GM23338 (cell line): Measurements from ENCODE around the gene ANKRD53. TPM values are rescaled to one million over a fixed set of nuclear protein-coding genes. Genes with fewer than 3 reads are reported as not detected.

Source experiments
- ATAC-seq: fragments of 200-7000 bp; cut with Tn5 transposase; 3 replicates; pipeline ENCODE4 v1.9.1; 2020
- DNase-seq: peaks from one replicate; pipeline ENCODE4 v3.0.0-alpha.2; 2015; ENCODE audit warnings: low spot score
- H2AFZ ChIP-seq: fragments of 200-600 bp; sonication (generic); 2 replicates; pipeline ENCODE4 v1.8.0; 2016; ENCODE audit warnings: antibody characterized with exemption, mild to moderate bottlenecking, moderate library complexity
- H3F3A ChIP-seq: fragments of 200-600 bp; sonication (generic); replicated peaks from 2 replicates; pipeline ENCODE4 v1.8.0; 2017; ENCODE audit warnings: antibody characterized with exemption, mixed run types, low read depth
- H3K27ac ChIP-seq: fragments of 200-600 bp; sonication (generic); 2 replicates; pipeline ENCODE4 v1.6.1; 2016; ENCODE audit warnings: low read depth
- H3K27me3 ChIP-seq: fragments of 200-600 bp; sonication (generic); 2 replicates; pipeline ENCODE4 v1.8.0; 2016; ENCODE audit warnings: mild to moderate bottlenecking, mixed run types, moderate library complexity; ENCODE audit not compliant: insufficient read depth
- H3K36me3 ChIP-seq: fragments of 200-600 bp; sonication (generic); 2 replicates; pipeline ENCODE4 v1.8.0; 2016; ENCODE audit warnings: mild to moderate bottlenecking; ENCODE audit not compliant: insufficient read depth
- H3K4me1 ChIP-seq: fragments of 200-600 bp; sonication (generic); 2 replicates; pipeline ENCODE4 v1.8.0; 2016; ENCODE audit warnings: mild to moderate bottlenecking, moderate library complexity; ENCODE audit not compliant: insufficient read depth
- H3K4me2 ChIP-seq: fragments of 200-600 bp; sonication (generic); 2 replicates; pipeline ENCODE4 v1.7.1; 2017; ENCODE audit warnings: mixed run types
- H3K4me3 ChIP-seq: fragments of 200-600 bp; sonication (generic); 2 replicates; pipeline ENCODE4 v1.6.1; 2016; ENCODE audit warnings: mixed run types
- H3K79me2 ChIP-seq: fragments of 200-600 bp; sonication (generic); replicated peaks from 2 replicates; pipeline ENCODE4 v1.8.0; 2017; ENCODE audit warnings: mild to moderate bottlenecking; ENCODE audit not compliant: insufficient read depth
- H3K9me2 ChIP-seq: fragments of 200-600 bp; sonication (generic); 2 replicates; pipeline ENCODE4 v1.8.0; 2017; ENCODE audit not compliant: insufficient read depth
- H4K20me1 ChIP-seq: fragments of 200-600 bp; sonication (generic); replicated peaks from 2 replicates; pipeline ENCODE4 v1.8.0; 2017; ENCODE audit warnings: mild to moderate bottlenecking; ENCODE audit not compliant: insufficient read depth
- H3K27ac Mint-ChIP-seq: 2 replicates; pipeline ENCODE4 v1.8.0; 2020; ENCODE audit warnings: inconsistent platforms, mild to moderate bottlenecking, moderate library complexity, mixed read lengths
- H3K27me3 Mint-ChIP-seq: 3 replicates; pipeline ENCODE4 v1.8.0; 2022; ENCODE audit warnings: low read depth, mild to moderate bottlenecking, moderate library complexity, mixed read lengths, inconsistent platforms; ENCODE audit not compliant: insufficient read depth, poor library complexity
- H3K36me3 Mint-ChIP-seq: 3 replicates; pipeline ENCODE4 v1.8.0; 2021; ENCODE audit warnings: low read depth, mild to moderate bottlenecking, inconsistent platforms, moderate library complexity, mixed read lengths
- H3K4me1 Mint-ChIP-seq: 3 replicates; pipeline ENCODE4 v1.8.0; 2020; ENCODE audit warnings: mild to moderate bottlenecking, inconsistent platforms, mixed read lengths
- H3K4me3 Mint-ChIP-seq: 3 replicates; pipeline ENCODE4 v1.8.0; 2021; ENCODE audit warnings: moderate library complexity, mild to moderate bottlenecking, inconsistent platforms, mixed read lengths
- H3K9me3 Mint-ChIP-seq: 3 replicates; pipeline ENCODE4 v1.8.0; 2020; ENCODE audit warnings: moderate library complexity, mild to moderate bottlenecking, inconsistent platforms, mixed read lengths
- EZH2 ChIP-seq: fragments of 200-600 bp; sonication (generic); IDR thresholded peaks from one replicate; pipeline ENCODE4 v1.8.0; 2017; ENCODE audit warnings: antibody characterized with exemption, mild to moderate bottlenecking, low read depth; ENCODE audit not compliant: unreplicated experiment
- EZH2phosphoT487 ChIP-seq: fragments of 200-600 bp; sonication (generic); IDR thresholded peaks from one replicate; pipeline ENCODE4 v1.8.1; 2018; ENCODE audit warnings: antibody characterized with exemption; ENCODE audit not compliant: unreplicated experiment
- JUNB ChIP-seq: IDR thresholded peaks from one replicate; pipeline ENCODE4 v1.6.1; 2016; ENCODE audit warnings: antibody characterized with exemption; ENCODE audit not compliant: unreplicated experiment
- POLR2AphosphoS5 ChIP-seq: IDR thresholded peaks from 2 replicates; pipeline ENCODE4 v1.6.1; 2016; ENCODE audit warnings: antibody characterized with exemption, low read depth
- STAT1 ChIP-seq: IDR thresholded peaks from one replicate; pipeline ENCODE4 v1.6.1; 2016; ENCODE audit warnings: antibody characterized with exemption; ENCODE audit not compliant: unreplicated experiment
- ZNF331 ChIP-seq: fragments of 250-450 bp; sonication (Bioruptor Pico); IDR thresholded peaks from 2 replicates; pipeline ENCODE4 v1.5.0; 2020; ENCODE audit warnings: low read depth, mild to moderate bottlenecking, moderate library complexity
- polyA plus RNA-seq: library from polyadenylated mRNA; unstranded; fragments of >200 nt; fragmentation: Nextera tagmentation; extraction: Ambion mirVana; gene quantifications from 2 replicates; pipeline ENCODE4 v1.2.1, GENCODE V29; 2016
- total RNA-seq: library from RNA; depleted of rRNA; stranded (reverse); fragments of >200 nt; shearing (Covaris generic); gene quantifications from 2 replicates; pipeline ENCODE4 v1.2.3, GENCODE V29; 2014
- TF ChIP-seq, protein P1 (sequence below): fragments of 250-450 bp; sonication (Bioruptor Pico); IDR thresholded peaks from 2 replicates; pipeline ENCODE4 v1.5.0; 2020; ENCODE audit warnings: mild to moderate bottlenecking, moderate library complexity

Gene ANKRD53
- total and polyA plus RNA-seq, 2 experiments from 2014 or later = 0.32 to 0.73 TPM

GRCh38 chr2:71003966-71004755 is 25.7 kb downstream of the ANKRD53 start (continued):
- TF ChIP-seq, protein P1, sequence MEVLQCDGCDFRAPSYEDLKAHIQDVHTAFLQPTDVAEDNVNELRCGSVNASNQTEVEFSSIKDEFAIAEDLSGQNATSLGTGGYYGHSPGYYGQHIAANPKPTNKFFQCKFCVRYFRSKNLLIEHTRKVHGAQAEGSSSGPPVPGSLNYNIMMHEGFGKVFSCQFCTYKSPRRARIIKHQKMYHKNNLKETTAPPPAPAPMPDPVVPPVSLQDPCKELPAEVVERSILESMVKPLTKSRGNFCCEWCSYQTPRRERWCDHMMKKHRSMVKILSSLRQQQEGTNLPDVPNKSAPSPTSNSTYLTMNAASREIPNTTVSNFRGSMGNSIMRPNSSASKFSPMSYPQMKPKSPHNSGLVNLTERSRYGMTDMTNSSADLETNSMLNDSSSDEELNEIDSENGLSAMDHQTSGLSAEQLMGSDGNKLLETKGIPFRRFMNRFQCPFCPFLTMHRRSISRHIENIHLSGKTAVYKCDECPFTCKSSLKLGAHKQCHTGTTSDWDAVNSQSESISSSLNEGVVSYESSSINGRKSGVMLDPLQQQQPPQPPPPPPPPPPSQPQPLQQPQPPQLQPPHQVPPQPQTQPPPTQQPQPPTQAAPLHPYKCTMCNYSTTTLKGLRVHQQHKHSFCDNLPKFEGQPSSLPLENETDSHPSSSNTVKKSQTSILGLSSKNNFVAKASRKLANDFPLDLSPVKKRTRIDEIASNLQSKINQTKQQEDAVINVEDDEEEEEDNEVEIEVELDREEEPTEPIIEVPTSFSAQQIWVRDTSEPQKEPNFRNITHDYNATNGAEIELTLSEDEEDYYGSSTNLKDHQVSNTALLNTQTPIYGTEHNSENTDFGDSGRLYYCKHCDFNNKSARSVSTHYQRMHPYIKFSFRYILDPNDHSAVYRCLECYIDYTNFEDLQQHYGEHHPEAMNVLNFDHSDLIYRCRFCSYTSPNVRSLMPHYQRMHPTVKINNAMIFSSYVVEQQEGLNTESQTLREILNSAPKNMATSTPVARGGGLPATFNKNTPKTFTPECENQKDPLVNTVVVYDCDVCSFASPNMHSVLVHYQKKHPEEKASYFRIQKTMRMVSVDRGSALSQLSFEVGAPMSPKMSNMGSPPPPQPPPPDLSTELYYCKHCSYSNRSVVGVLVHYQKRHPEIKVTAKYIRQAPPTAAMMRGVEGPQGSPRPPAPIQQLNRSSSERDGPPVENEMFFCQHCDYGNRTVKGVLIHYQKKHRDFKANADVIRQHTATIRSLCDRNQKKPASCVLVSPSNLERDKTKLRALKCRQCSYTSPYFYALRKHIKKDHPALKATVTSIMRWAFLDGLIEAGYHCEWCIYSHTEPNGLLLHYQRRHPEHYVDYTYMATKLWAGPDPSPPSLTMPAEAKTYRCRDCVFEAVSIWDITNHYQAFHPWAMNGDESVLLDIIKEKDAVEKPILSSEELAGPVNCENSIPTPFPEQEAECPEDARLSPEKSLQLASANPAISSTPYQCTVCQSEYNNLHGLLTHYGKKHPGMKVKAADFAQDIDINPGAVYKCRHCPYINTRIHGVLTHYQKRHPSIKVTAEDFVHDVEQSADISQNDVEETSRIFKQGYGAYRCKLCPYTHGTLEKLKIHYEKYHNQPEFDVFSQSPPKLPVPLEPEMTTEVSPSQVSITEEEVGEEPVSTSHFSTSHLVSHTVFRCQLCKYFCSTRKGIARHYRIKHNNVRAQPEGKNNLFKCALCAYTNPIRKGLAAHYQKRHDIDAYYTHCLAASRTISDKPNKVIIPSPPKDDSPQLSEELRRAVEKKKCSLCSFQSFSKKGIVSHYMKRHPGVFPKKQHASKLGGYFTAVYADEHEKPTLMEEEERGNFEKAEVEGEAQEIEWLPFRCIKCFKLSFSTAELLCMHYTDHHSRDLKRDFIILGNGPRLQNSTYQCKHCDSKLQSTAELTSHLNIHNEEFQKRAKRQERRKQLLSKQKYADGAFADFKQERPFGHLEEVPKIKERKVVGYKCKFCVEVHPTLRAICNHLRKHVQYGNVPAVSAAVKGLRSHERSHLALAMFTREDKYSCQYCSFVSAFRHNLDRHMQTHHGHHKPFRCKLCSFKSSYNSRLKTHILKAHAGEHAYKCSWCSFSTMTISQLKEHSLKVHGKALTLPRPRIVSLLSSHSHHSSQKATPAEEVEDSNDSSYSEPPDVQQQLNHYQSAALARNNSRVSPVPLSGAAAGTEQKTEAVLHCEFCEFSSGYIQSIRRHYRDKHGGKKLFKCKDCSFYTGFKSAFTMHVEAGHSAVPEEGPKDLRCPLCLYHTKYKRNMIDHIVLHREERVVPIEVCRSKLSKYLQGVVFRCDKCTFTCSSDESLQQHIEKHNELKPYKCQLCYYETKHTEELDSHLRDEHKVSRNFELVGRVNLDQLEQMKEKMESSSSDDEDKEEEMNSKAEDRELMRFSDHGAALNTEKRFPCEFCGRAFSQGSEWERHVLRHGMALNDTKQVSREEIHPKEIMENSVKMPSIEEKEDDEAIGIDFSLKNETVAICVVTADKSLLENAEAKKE (CRISPR knock-in tag) = no peak
- TF ChIP-seq EZH2 (no peak), STAT1 (no peak), EZH2phosphoT487 (no peak), ZNF331 (CRISPR knock-in tag) (no peak)

GRCh38 chr2:71004857-71005256 is 26.4 kb downstream of the ANKRD53 start:
- Mint-ChIP-seq H3K27ac (no peak overlapping the region), H3K36me3 (no peaks in the 10 kb centered on the region), H3K9me3 (no peaks in the 10 kb centered on the region), H3K27me3 (peaks cover 35% of the 10 kb centered on the region), H3K4me3 (no peak overlapping the region), H3K4me1 (peaks cover 15% of the 10 kb centered on the region)
- Histone ChIP-seq H3K9me2 (peaks cover 7% of the 10 kb centered on the region; the same call in 1 of the 2 replicates), H3F3A (no peaks in the 10 kb centered on the region), H3K36me3 (no peaks in the 10 kb centered on the region), H3K4me2 (no peak overlapping the region), H3K27me3 (no peaks in the 10 kb centered on the region), H3K4me3 (no peak overlapping the region), H3K79me2 (no peaks in the 10 kb centered on the region), H3K27ac (no peak overlapping the region), H3K4me1 (peaks cover 8% of the 10 kb centered on the region; the same call in 1 of the 2 replicates), H2AFZ (no peak overlapping the region), H4K20me1 (no peaks in the 10 kb centered on the region)
- no peak for DNase-seq
- no peak for ATAC-seq
- TF ChIP-seq EZH2 = no peak
- TF ChIP-seq EZH2phosphoT487 = no peak
- TF ChIP-seq, protein P1 (CRISPR knock-in tag) = no peak
- TF ChIP-seq JUNB = no peak
- no peak for TF ChIP-seq POLR2AphosphoS5
- TF ChIP-seq ZNF331 (CRISPR knock-in tag) = no peak
